Activated CD8-positive, alpha-beta T cell treated with anti-CD3 and anti-CD28 coated beads for 36 hours (primary cell): ENCODE results near the gene SETX. TPM values are rescaled to one million over a fixed set of nuclear protein-coding genes. Genes with fewer than 3 reads are reported as not detected.

ENCODE experiments used
- ATAC-seq: fragments of 200-7000 bp; cut with Tn5 transposase; one replicate; pipeline ENCODE4 v1.10.0; 2021; ENCODE audit warnings: mild to moderate bottlenecking, moderate library complexity
- CTCF ChIA-PET: fragments of 350-600 bp; sonication (Branson Sonifier 250); formaldehyde crosslinking; loops from one replicate; lab custom pipeline; 2021; ENCODE audit warnings: antibody characterized with exemption; lab: Charles Lee
- POLR2A ChIA-PET: fragments of 350-600 bp; sonication (Branson Sonifier 250); formaldehyde crosslinking; loops from one replicate; lab custom pipeline; 2021; ENCODE audit warnings: antibody characterized with exemption; lab: Charles Lee
- DNase-seq: peaks from one replicate; pipeline ENCODE4 v3.0.0-alpha.2; 2020
- H3K27ac Mint-ChIP-seq: one replicate; pipeline ENCODE4 v1.8.0; 2021; ENCODE audit warnings: mild to moderate bottlenecking, mixed read lengths
- H3K27me3 Mint-ChIP-seq: one replicate; pipeline ENCODE4 v1.8.0; 2021; ENCODE audit warnings: mixed read lengths
- H3K36me3 Mint-ChIP-seq: one replicate; pipeline ENCODE4 v1.8.0; 2021; ENCODE audit warnings: low read depth, mixed read lengths
- H3K4me1 Mint-ChIP-seq: one replicate; pipeline ENCODE4 v1.8.0; 2021; ENCODE audit warnings: low read depth, mixed read lengths
- H3K4me3 Mint-ChIP-seq: one replicate; pipeline ENCODE4 v1.8.0; 2021; ENCODE audit warnings: mild to moderate bottlenecking, moderate library complexity, mixed read lengths
- H3K9me3 Mint-ChIP-seq: one replicate; pipeline ENCODE4 v1.8.0; 2021; ENCODE audit warnings: mixed read lengths
- CTCF ChIP-seq: fragments of 200-600 bp; IDR thresholded peaks from one replicate; pipeline ENCODE4 v1.8.0; 2022; ENCODE audit warnings: antibody characterized with exemption, mild to moderate bottlenecking
- intact Hi-C: fragments of 100-400 bp; cut with micrococcal nuclease; formaldehyde crosslinking; loops from one replicate; pipeline ENCODE4 v1.10.0; 2022
- total RNA-seq, 2 experiments: library from RNA; stranded (reverse); gene quantifications; one replicate each; pipeline ENCODE4 v1.2.3, GENCODE V29; 2021

SETX gene
- total RNA-seq, 2 experiments from 2014 or later = 32.6 to 33.8 TPM

GRCh38 chr9:132293145-132293721, 61.6 kb downstream of the SETX start:
- Mint-ChIP-seq H3K27ac (peak overlapping the region; percentile 67), H3K27me3 (no peaks in the 10 kb centered on the region), H3K4me3 (no peak overlapping the region), H3K36me3 (peaks cover 25% of the 10 kb centered on the region), H3K4me1 (peaks cover 25% of the 10 kb centered on the region), H3K9me3 (no peaks in the 10 kb centered on the region)
- POLR2A ChIA-PET = interaction anchor here (1.0 kb wide), 1 partner anchor 27 kb away, joined by 3 read pairs; no protein-coding TSS in a partner anchor
- no peak for DNase-seq
- CTCF ChIA-PET = interaction anchor here (1.2 kb wide), 1 partner anchor 14 kb away, joined by 4 read pairs; no protein-coding TSS in a partner anchor
- intact Hi-C loops = no loop called here
- peak; percentile 69 for ATAC-seq
- TF ChIP-seq CTCF = no peak

DNA sequence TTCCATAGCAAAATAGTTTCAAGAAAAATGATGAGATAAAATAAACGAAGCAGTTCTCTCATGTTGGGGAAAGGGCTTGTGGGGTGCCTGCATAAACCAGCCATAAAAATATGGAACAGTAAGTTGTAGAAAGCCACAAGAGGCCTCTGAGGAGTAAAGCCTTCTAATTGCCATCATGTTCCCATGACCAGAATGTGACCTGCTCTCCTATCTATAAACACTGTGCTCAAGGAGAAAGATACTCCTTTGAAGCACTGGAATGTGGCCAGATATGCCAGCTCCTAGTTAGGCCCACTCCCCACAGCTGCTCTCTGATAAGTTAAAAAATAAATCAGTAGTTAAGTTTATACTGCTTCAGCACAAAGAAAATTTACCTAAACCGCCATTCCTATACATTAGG, 65.8 kb downstream of the SETX start:
- DNase-seq (no peak), ATAC-seq (no peak)
- no peaks in the 10 kb centered on the region for H3K9me3 Mint-ChIP-seq
- H3K4me1 Mint-ChIP-seq = peaks cover 25% of the 10 kb centered on the region
- H3K4me3 Mint-ChIP-seq = no peak overlapping the region
- no peak for TF ChIP-seq CTCF
- H3K27ac Mint-ChIP-seq = peak overlapping the region; percentile 39
- ChIA-PET POLR2A (no interaction called here), CTCF (no interaction called here)
- no peaks in the 10 kb centered on the region for H3K27me3 Mint-ChIP-seq
- intact Hi-C loops = no loop called here
- peaks cover 21% of the 10 kb centered on the region for H3K36me3 Mint-ChIP-seq

DNA sequence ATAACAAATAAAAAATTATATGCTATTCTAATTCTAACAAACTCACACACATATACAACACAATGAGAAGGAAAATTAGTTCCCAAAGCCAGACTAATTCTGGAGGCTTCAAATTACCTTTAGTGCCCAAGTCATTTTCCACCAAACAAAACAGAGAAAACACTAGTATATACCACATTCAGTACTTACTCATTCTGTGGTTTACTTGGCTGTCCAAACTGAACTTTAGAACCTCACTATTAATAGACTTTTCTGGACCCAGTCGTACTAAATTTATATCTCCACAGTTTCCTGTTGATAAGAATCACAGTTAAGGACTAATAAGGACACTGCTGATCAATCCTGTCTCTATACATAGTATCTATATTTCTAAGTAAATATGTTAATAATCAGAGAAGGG, 66.4 kb downstream of the SETX start:
- H3K9me3 Mint-ChIP-seq = no peaks in the 10 kb centered on the region
- intact Hi-C loops = no loop called here
- TF ChIP-seq CTCF = no peak
- POLR2A ChIA-PET = no interaction called here
- H3K27ac Mint-ChIP-seq = peak overlapping the region; percentile 39
- DNase-seq (no peak), ATAC-seq (peak; percentile 17)
- H3K4me1 Mint-ChIP-seq = peaks cover 24% of the 10 kb centered on the region
- no peaks in the 10 kb centered on the region for H3K27me3 Mint-ChIP-seq
- peaks cover 23% of the 10 kb centered on the region for H3K36me3 Mint-ChIP-seq
- CTCF ChIA-PET = no interaction called here
- H3K4me3 Mint-ChIP-seq = no peak overlapping the region

- ChIA-PET CTCF (interaction anchor here (0.7 to 1.0 kb wide), 2 partner anchors 19 to 45 kb away, joined by 3 read pairs; no protein-coding TSS in a partner anchor), POLR2A (interaction anchor here (0.8 kb wide), 1 partner anchor 25 kb away, joined by 3 read pairs; no protein-coding TSS in a partner anchor)
- Mint-ChIP-seq H3K27ac (no peak overlapping the region), H3K36me3 (peaks cover 30% of the 10 kb centered on the region), H3K4me3 (no peak overlapping the region), H3K27me3 (no peaks in the 10 kb centered on the region), H3K4me1 (peaks cover 20% of the 10 kb centered on the region), H3K9me3 (no peaks in the 10 kb centered on the region)
- TF ChIP-seq CTCF = no peak
- intact Hi-C loops = no loop called here
- ATAC-seq = no peak
- DNase-seq = no peak
Measured at GRCh38 chr9:132287256-132287760, 67.5 kb downstream of the SETX start.

DNA sequence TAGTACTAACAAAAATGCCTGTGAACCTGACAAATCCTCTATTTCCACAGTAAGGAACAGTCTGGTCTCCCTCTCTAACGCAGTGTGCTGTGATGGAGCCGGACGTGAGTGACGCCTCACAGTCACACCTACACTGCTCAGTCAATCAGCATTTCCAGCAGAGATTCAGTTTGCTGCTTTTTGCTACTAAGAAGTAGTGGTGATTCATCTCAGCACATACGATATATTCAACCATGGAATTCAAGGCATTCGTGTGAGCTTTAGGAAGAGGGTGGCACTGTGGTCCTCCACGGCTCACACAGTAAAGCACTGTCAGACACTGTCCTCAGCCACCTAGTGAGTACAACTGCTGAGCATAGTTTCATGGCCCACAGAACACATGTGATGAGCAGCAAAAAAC, 70.9 kb downstream of the SETX start:
- H3K27ac Mint-ChIP-seq = peak overlapping the region; percentile 29
- POLR2A ChIA-PET = no interaction called here

More for the DNA sequence above, 70.9 kb downstream of the SETX start:
- Mint-ChIP-seq H3K4me3 (no peak overlapping the region), H3K4me1 (peaks cover 15% of the 10 kb centered on the region), H3K9me3 (no peaks in the 10 kb centered on the region), H3K27me3 (no peaks in the 10 kb centered on the region), H3K36me3 (peaks cover 44% of the 10 kb centered on the region)
- no peak for DNase-seq
- CTCF ChIA-PET = interaction anchor here (1.3 to 2.2 kb wide), 2 partner anchors 15 to 24 kb away, joined by 3 to 9 read pairs; no protein-coding TSS in a partner anchor
- TF ChIP-seq CTCF = no peak
- intact Hi-C loops = no loop called here
- ATAC-seq = no peak
